Activated CD4-positive, alpha-beta T cell treated with anti-CD3 and anti-CD28 coated beads, Interleukin-2, Interleukin-6, amounts not matched to agents 100 ng/mL and 50 ng/mL, durations not matched to agents 16 hours and 8 hours (primary cell): ENCODE results near the gene THOC2.
"Not testable (repeated sequence)": the region's sequence is repeated elsewhere in the genome, so short reads cannot be mapped to it uniquely, and the experiment has no call there.

Source experiments
- DNase-seq: peaks from one replicate; pipeline ENCODE4 v3.0.0-alpha.2; 2020

The THOC2 gene

GRCh38 chrX:123732670-123733363 lies at the start of gene THOC2:
Gene THOC2 (minus strand): TSS chrX:123733052. CDS start chrX:123733022, 30 bp downstream.
- DNase-seq: peak; percentile 85

- DNase-seq: not testable (repeated sequence)
These were observed 48.9 kb upstream of the THOC2 start for GRCh38 chrX:123781786-123782185.

GRCh38 chrX:123779908-123780396 lies 47.1 kb upstream of the THOC2 start:
- no peak for DNase-seq

- DNase-seq: no peak
These were observed 40.6 kb upstream of the THOC2 start for GRCh38 chrX:123773258-123773988.

- no peak for DNase-seq
These were observed 38.7 kb upstream of the THOC2 start for GRCh38 chrX:123771449-123772064.

- peak; percentile 78 for DNase-seq
These were observed 32.4 kb upstream of the THOC2 start for GRCh38 chrX:123764967-123765871.

GRCh38 chrX:123759849-123760248 lies 27.0 kb upstream of the THOC2 start:
- not testable (repeated sequence) for DNase-seq

GRCh38 chrX:123757794-123758193 lies 24.9 kb upstream of the THOC2 start:
- DNase-seq: not testable (repeated sequence)

GRCh38 chrX:123756320-123756719 lies 23.5 kb upstream of the THOC2 start:
- DNase-seq: no peak

- no peak for DNase-seq
These were observed 22.3 kb upstream of the THOC2 start for GRCh38 chrX:123755107-123755506.

- no peak for DNase-seq
These were observed 21.0 kb upstream of the THOC2 start for GRCh38 chrX:123753656-123754350.

- DNase-seq: no peak
These were observed 16.8 kb upstream of the THOC2 start for GRCh38 chrX:123749643-123750042.

GRCh38 chrX:123745511-123745910 lies 12.7 kb upstream of the THOC2 start:
- DNase-seq: no peak

GRCh38 chrX:123743312-123743711 lies 10.5 kb upstream of the THOC2 start:
- no peak for DNase-seq

- no peak for DNase-seq
These were observed 9.6 kb upstream of the THOC2 start for GRCh38 chrX:123742440-123742839.

GRCh38 chrX:123740536-123740935 lies 7.7 kb upstream of the THOC2 start:
- DNase-seq: no peak

GRCh38 chrX:123740006-123740405 lies 7.2 kb upstream of the THOC2 start:
- no peak for DNase-seq

- DNase-seq: no peak
These were observed 6.6 kb upstream of the THOC2 start for GRCh38 chrX:123739474-123739873.

- no peak for DNase-seq
These were observed 5.6 kb upstream of the THOC2 start for GRCh38 chrX:123738378-123738940.

- no peak for DNase-seq
These were observed 3.6 kb upstream of the THOC2 start for GRCh38 chrX:123736333-123736921.

GRCh38 chrX:123735137-123735536 lies 2.3 kb upstream of the THOC2 start:
- not testable (repeated sequence) for DNase-seq
